GM19099 (cell line): Measurements from ENCODE around the gene NR6A1.

Experiments
- POLR2A ChIP-seq: IDR thresholded peaks from 3 replicates; pipeline ENCODE4 v1.6.1; 2011; ENCODE audit warnings: low read depth; ENCODE audit not compliant: insufficient read length; ENCODE audit errors: extremely low read depth

NR6A1 gene

GRCh38 chr9:124500796-124501611, 270.1 kb downstream of the NR6A1 start:
- TF ChIP-seq POLR2A: no peak

- no peak for TF ChIP-seq POLR2A
Measured at GRCh38 chr9:124500028-124500795, 270.9 kb downstream of the NR6A1 start.

GRCh38 chr9:124499216-124499615, 271.9 kb downstream of the NR6A1 start:
- TF ChIP-seq POLR2A: no peak

- no peak for TF ChIP-seq POLR2A
Measured at GRCh38 chr9:124498499-124499146, 272.5 kb downstream of the NR6A1 start.

GRCh38 chr9:124498040-124498439, 273.1 kb downstream of the NR6A1 start:
- TF ChIP-seq POLR2A: no peak

GRCh38 chr9:124497441-124497840, 273.7 kb downstream of the NR6A1 start:
- TF ChIP-seq POLR2A: no peak

GRCh38 chr9:124496463-124496862, 274.6 kb downstream of the NR6A1 start:
- no peak for TF ChIP-seq POLR2A

- TF ChIP-seq POLR2A: no peak
Measured at GRCh38 chr9:124496075-124496449, 275.0 kb downstream of the NR6A1 start.

- TF ChIP-seq POLR2A: no peak
Measured at GRCh38 chr9:124495126-124496074, 275.7 kb downstream of the NR6A1 start.

- no peak for TF ChIP-seq POLR2A
Measured at GRCh38 chr9:124493794-124494479, 277.2 kb downstream of the NR6A1 start.

- TF ChIP-seq POLR2A: no peak
Measured at GRCh38 chr9:124493218-124493617, 277.9 kb downstream of the NR6A1 start.

- TF ChIP-seq POLR2A: no peak
Measured at GRCh38 chr9:124492818-124493217, 278.3 kb downstream of the NR6A1 start.

- no peak for TF ChIP-seq POLR2A
Measured at GRCh38 chr9:124491049-124491975, 279.8 kb downstream of the NR6A1 start.
